Loucy (cell line): ENCODE results near the gene CYTH3.

Experiments used
- H2AFZ ChIP-seq: fragments of 200-600 bp; sonication (generic); 2 replicates; pipeline ENCODE4 v1.6.0; 2016; ENCODE audit warnings: antibody characterized with exemption, mild to moderate bottlenecking, low read length, moderate library complexity
- H3F3A ChIP-seq: fragments of 200-600 bp; 2 replicates; pipeline ENCODE4 v1.6.0; 2016; ENCODE audit warnings: antibody characterized with exemption, low read depth, mild to moderate bottlenecking
- H3K27me3 ChIP-seq: fragments of 200-600 bp; sonication (generic); 2 replicates; pipeline ENCODE4 v1.6.1; 2014; ENCODE audit warnings: low read length, mild to moderate bottlenecking; ENCODE audit not compliant: insufficient read depth, poor library complexity, severe bottlenecking
- H3K36me3 ChIP-seq: fragments of 200-600 bp; sonication (generic); 2 replicates; pipeline ENCODE4 v1.6.1; 2016; ENCODE audit warnings: low read length; ENCODE audit not compliant: insufficient read depth
- H3K4me1 ChIP-seq: fragments of 200-600 bp; sonication (generic); 2 replicates; pipeline ENCODE4 v1.5.1; 2014; ENCODE audit warnings: low read length, mild to moderate bottlenecking; ENCODE audit not compliant: insufficient read depth, poor library complexity, severe bottlenecking
- H3K4me2 ChIP-seq: fragments of 200-600 bp; sonication (generic); 2 replicates; pipeline ENCODE4 v1.6.0; 2014; ENCODE audit warnings: antibody characterized with exemption, low read length, low read depth, mild to moderate bottlenecking; ENCODE audit not compliant: poor library complexity, severe bottlenecking
- H3K4me3 ChIP-seq: fragments of 200-600 bp; sonication (generic); 2 replicates; pipeline ENCODE4 v1.5.1; 2014; ENCODE audit warnings: low read length, mild to moderate bottlenecking, mixed read lengths; ENCODE audit not compliant: poor library complexity, severe bottlenecking
- H3K79me2 ChIP-seq: fragments of 200-600 bp; sonication (generic); 2 replicates; pipeline ENCODE4 v1.6.1; 2014; ENCODE audit warnings: low read length; ENCODE audit not compliant: insufficient read depth
- H3K9ac ChIP-seq: fragments of 200-600 bp; sonication (generic); 2 replicates; pipeline ENCODE4 v1.6.0; 2014; ENCODE audit warnings: mild to moderate bottlenecking, low read depth, low read length, moderate library complexity; ENCODE audit not compliant: poor library complexity, severe bottlenecking
- H3K9me2 ChIP-seq: fragments of 200-600 bp; sonication (generic); replicated peaks from 2 replicates; pipeline ENCODE4 v1.6.1; 2016; ENCODE audit warnings: low read depth, low read length, mixed read lengths
- H3K9me3 ChIP-seq: fragments of 200-600 bp; sonication (generic); 2 replicates; pipeline ENCODE4 v1.6.1; 2014; ENCODE audit warnings: mild to moderate bottlenecking, antibody characterized with exemption, low read length, low read depth; ENCODE audit not compliant: insufficient read depth
- H4K20me1 ChIP-seq: fragments of 200-600 bp; sonication (generic); 2 replicates; pipeline ENCODE4 v1.6.0; 2014; ENCODE audit warnings: antibody characterized with exemption, low read length, mild to moderate bottlenecking; ENCODE audit not compliant: insufficient read depth, poor library complexity, severe bottlenecking
- CTCF ChIP-seq: fragments of 200-600 bp; sonication (generic); conservative IDR thresholded peaks from 2 replicates; pipeline ENCODE4 v1.5.1; 2014; ENCODE audit warnings: mild to moderate bottlenecking, antibody characterized with exemption, low read length
- EZH2phosphoT487 ChIP-seq: fragments of 200-600 bp; IDR thresholded peaks from 2 replicates; pipeline ENCODE4 v1.6.1; 2018; ENCODE audit warnings: antibody characterized with exemption, mild to moderate bottlenecking, moderate library complexity, borderline replicate concordance

The CYTH3 gene

GRCh38 chr7:6164010-6164409 is 108.4 kb downstream of the CYTH3 start:
- Histone ChIP-seq H3K4me2 (no peak overlapping the region), H3F3A (no peaks in the 10 kb centered on the region), H3K9me2 (no peaks in the 10 kb centered on the region), H3K9me3 (no peaks in the 10 kb centered on the region), H3K9ac (no peak overlapping the region), H2AFZ (no peak overlapping the region), H3K4me3 (no peak overlapping the region), H3K27me3 (no peaks in the 10 kb centered on the region), H4K20me1 (no peaks in the 10 kb centered on the region), H3K4me1 (no peaks in the 10 kb centered on the region), H3K36me3 (peaks cover 14% of the 10 kb centered on the region; the same call in 1 of the 2 replicates), H3K79me2 (no peaks in the 10 kb centered on the region)
- TF ChIP-seq CTCF = no peak

- no peak overlapping the region for H3K4me2 ChIP-seq
Measured at GRCh38 chr7:6163402-6163801, 109.0 kb downstream of the CYTH3 start.

GRCh38 chr7:6162650-6163366 is 109.6 kb downstream of the CYTH3 start:
- no peaks in the 10 kb centered on the region for H3K9me3 ChIP-seq
- no peaks in the 10 kb centered on the region for H3K9me2 ChIP-seq
- H4K20me1 ChIP-seq = peaks cover under 1% of the 10 kb centered on the region
- H3K36me3 ChIP-seq = peaks cover 21% of the 10 kb centered on the region; the same call in 1 of the 2 replicates
- no peak overlapping the region for H2AFZ ChIP-seq
- no peak overlapping the region for H3K4me3 ChIP-seq
- H3K79me2 ChIP-seq = no peaks in the 10 kb centered on the region
- no peak for TF ChIP-seq CTCF
- no peaks in the 10 kb centered on the region for H3F3A ChIP-seq
- no peaks in the 10 kb centered on the region for H3K4me1 ChIP-seq
- no peak overlapping the region for H3K9ac ChIP-seq
- no peak overlapping the region for H3K4me2 ChIP-seq
- H3K27me3 ChIP-seq = no peaks in the 10 kb centered on the region

More at GRCh38 chr7:6163402-6163801, 109.0 kb downstream of the CYTH3 start:
- no peaks in the 10 kb centered on the region for H4K20me1 ChIP-seq
- no peaks in the 10 kb centered on the region for H3F3A ChIP-seq
- H3K79me2 ChIP-seq = no peaks in the 10 kb centered on the region
- no peaks in the 10 kb centered on the region for H3K9me2 ChIP-seq
- no peaks in the 10 kb centered on the region for H3K27me3 ChIP-seq
- no peak overlapping the region for H2AFZ ChIP-seq
- TF ChIP-seq EZH2phosphoT487 (no peak), CTCF (no peak)
- H3K9me3 ChIP-seq = no peaks in the 10 kb centered on the region
- H3K4me3 ChIP-seq = no peak overlapping the region
- H3K4me1 ChIP-seq = no peaks in the 10 kb centered on the region
- H3K36me3 ChIP-seq = peaks cover 17% of the 10 kb centered on the region; the same call in 1 of the 2 replicates
- no peak overlapping the region for H3K9ac ChIP-seq
